Common myeloid progenitor, CD34-positive (primary cell): Measurements from ENCODE around the gene SLC36A4.
"Not testable (repeated sequence)": the region's sequence is repeated elsewhere in the genome, so short reads cannot be mapped to it uniquely, and the experiment has no call there.

Experiments used
- CTCF ChIA-PET: fragments of 350-600 bp; sonication (Branson Sonifier 250); formaldehyde crosslinking; loops from one replicate; lab custom pipeline; 2021; ENCODE audit warnings: antibody characterized with exemption; lab: Charles Lee
- POLR2A ChIA-PET: fragments of 350-600 bp; sonication (Branson Sonifier 250); formaldehyde crosslinking; loops from one replicate; lab custom pipeline; 2021; ENCODE audit warnings: antibody characterized with exemption; lab: Charles Lee
- DNase-seq, 3 donors: peaks; one replicate each; pipeline versions ENCODE4 v3.0.0 to v3.0.0-alpha.2; 2013
- H3K27ac ChIP-seq, 2 experiments: 1 replicate in 1 of 2; 2 replicates in 1 of 2; pipeline ENCODE4 v1.7.0; 2013; ENCODE audit warnings: inconsistent platforms in 2 of 2, low read length in 2 of 2, mild to moderate bottlenecking in 2 of 2, low read depth in 1 of 2, moderate library complexity in 1 of 2; ENCODE audit not compliant: severe bottlenecking in 2 of 2, insufficient read depth in 1 of 2, poor library complexity in 1 of 2
- H3K27me3 ChIP-seq, 5 experiments: replicated peaks in 2 of 5; 1 replicate in 3 of 5; 2 replicates in 2 of 5; pipeline versions ENCODE4 v1.6.1 to v1.7.0; 2013; ENCODE audit warnings: low read length in 4 of 5, mild to moderate bottlenecking in 2 of 5, moderate library complexity in 2 of 5, inconsistent platforms in 1 of 5; ENCODE audit not compliant: insufficient read depth in 5 of 5, control insufficient read depth in 4 of 5
- H3K36me3 ChIP-seq, 4 experiments: 1 replicate in 2 of 4; 2 replicates in 2 of 4; pipeline versions ENCODE4 v1.6.1 to v1.7.0; 2013; ENCODE audit warnings: low read length in 3 of 4, control low read depth in 1 of 4, mild to moderate bottlenecking in 1 of 4; ENCODE audit not compliant: control insufficient read depth in 4 of 4, insufficient read depth in 4 of 4
- H3K4me1 ChIP-seq, 4 experiments: 1 replicate in 3 of 4; 2 replicates in 1 of 4; pipeline versions ENCODE4 v1.6.1 to v1.7.1; 2013; ENCODE audit warnings: low read length in 3 of 4, mild to moderate bottlenecking in 3 of 4, control low read depth in 1 of 4, inconsistent platforms in 1 of 4, moderate library complexity in 1 of 4; ENCODE audit not compliant: control insufficient read depth in 4 of 4, insufficient read depth in 4 of 4; ENCODE audit errors: control extremely low read depth in 1 of 4
- H3K4me3 ChIP-seq, 7 experiments: 1 replicate in 4 of 7; 2 replicates in 3 of 7; pipeline versions ENCODE4 v1.5.1 to v1.7.0; 2013; ENCODE audit warnings: mild to moderate bottlenecking in 7 of 7, low read length in 6 of 7, moderate library complexity in 6 of 7, inconsistent platforms in 2 of 7, low read depth in 2 of 7, control low read depth in 1 of 7; ENCODE audit not compliant: insufficient read depth in 4 of 7, control insufficient read depth in 1 of 7; ENCODE audit errors: extremely low read depth in 1 of 7
- H3K9me3 ChIP-seq, 5 experiments: 1 replicate in 4 of 5; 2 replicates in 1 of 5; pipeline versions ENCODE4 v1.6.1 to v1.7.1; 2013; ENCODE audit warnings: low read length in 4 of 5, mild to moderate bottlenecking in 2 of 5, inconsistent platforms in 1 of 5, low read depth in 1 of 5, moderate library complexity in 1 of 5; ENCODE audit not compliant: control insufficient read depth in 4 of 5, insufficient read depth in 2 of 5; ENCODE audit errors: control extremely low read depth in 1 of 5
- WGBS: methylation state at CpG from one replicate; pipeline ENCODE4 v1.1.5; 2013; ENCODE audit not compliant: insufficient coverage; 5-methylcytosine and 5-hydroxymethylcytosine counted together

SLC36A4 gene

DNA sequence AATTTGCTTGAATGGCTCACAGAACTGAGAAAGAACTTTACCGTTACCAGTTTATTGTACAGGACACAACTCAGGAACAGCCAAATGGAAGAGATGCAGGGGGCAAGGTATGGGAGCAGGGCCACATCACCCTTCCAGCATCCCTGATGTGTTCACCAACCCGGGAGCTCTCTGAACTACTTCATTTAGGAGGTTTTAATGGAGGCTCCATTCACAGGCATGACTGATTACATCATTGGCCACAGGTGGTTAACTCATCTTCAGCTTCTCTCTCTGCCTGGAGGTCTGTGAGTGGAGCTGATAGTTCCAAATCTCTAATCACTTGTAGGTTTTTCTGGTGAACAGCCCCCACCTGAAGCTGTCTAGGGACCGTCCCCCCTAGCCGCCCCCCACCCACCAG, 83.5 kb downstream of the SLC36A4 start:
- WGBS = 100% methylated on average over 2 of the region's 4 CpGs
- peaks cover 0 to 1% (median 0%) of the 10 kb centered on the region in 5 experiments for H3K9me3 ChIP-seq
- CTCF ChIA-PET = no interaction called here
- peaks cover 0 to 10% (median 6%) of the 10 kb centered on the region in 5 experiments for H3K27me3 ChIP-seq
- POLR2A ChIA-PET = no interaction called here
- no peak for DNase-seq
- no peaks in the 10 kb centered on the region for H3K4me1 ChIP-seq
- no peaks in the 10 kb centered on the region for H3K36me3 ChIP-seq
- H3K27ac ChIP-seq = no peak overlapping the region
- no peak overlapping the region for H3K4me3 ChIP-seq

DNA sequence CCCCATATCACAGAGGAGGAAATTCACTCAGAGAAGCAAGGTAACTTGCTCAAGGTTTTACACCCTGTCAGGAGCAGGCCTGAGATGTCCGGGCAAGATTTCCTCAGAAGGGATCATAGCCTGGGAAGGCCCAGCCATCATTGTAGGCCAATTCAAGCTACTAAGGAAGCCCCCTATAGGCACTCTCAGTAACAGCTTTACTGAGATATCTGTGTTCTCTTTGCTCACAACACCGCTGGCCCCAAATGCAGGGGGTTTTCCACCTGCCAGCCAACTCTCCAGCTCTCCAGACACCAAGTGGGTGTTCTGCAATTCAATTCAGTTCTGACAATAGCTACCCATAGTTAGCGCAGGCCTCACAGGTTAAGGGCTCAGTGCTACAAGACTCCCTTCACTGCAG, 84.0 kb downstream of the SLC36A4 start:
- WGBS = 77% methylated on average over 3 of the region's 3 CpGs
- Histone ChIP-seq H3K27ac (no peak overlapping the region), H3K27me3 (peaks cover 0 to 10% (median 6%) of the 10 kb centered on the region in 5 experiments), H3K9me3 (peaks cover 0 to 1% (median 0%) of the 10 kb centered on the region in 5 experiments), H3K4me3 (no peak overlapping the region), H3K36me3 (no peaks in the 10 kb centered on the region), H3K4me1 (no peaks in the 10 kb centered on the region)
- POLR2A ChIA-PET = no interaction called here
- DNase-seq = no peak
- CTCF ChIA-PET = no interaction called here

DNA sequence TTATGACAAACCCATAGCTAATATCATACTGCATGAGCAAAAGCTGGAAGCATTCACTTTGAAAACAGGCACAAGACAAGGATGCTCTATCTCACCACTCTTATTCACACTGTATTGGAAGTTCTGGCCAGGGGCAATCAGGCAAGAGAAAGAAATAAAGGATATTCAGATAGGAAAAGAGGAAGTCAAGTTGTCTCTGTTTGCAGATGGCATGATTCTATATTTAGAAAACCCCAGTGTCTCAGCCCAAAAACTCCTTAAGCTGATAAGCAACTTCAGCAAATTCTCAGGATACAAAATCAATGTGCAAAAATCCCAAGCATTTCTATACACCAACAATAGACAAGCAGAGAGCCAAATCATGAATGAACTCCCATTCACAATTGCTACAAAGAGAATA, 86.6 kb downstream of the SLC36A4 start:
- CTCF ChIA-PET, H3K36me3 ChIP-seq, H3K9me3 ChIP-seq, H3K27me3 ChIP-seq, POLR2A ChIA-PET, H3K4me1 ChIP-seq, H3K4me3 ChIP-seq, DNase-seq, H3K27ac ChIP-seq: not testable (repeated sequence)

DNA sequence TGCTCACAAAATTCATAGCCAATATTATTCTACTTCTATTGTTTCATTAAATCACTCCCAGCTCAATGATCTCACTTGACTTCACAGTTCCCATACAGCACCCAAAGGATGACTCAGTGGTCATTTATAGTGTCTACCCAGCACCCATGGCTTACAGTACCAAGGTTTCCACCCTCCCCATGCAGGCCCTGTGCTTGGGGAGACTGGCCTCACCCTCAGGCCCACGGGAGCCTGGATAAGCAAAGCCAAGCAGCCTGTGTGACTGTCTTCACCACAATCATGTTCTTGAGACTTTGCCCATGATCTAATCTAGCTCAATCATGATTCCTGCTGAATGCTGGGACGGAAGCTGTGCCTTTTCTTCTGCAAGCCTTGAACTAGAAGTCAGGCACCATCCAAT, 97.6 kb downstream of the SLC36A4 start:
- Histone ChIP-seq H3K27ac (no peak overlapping the region), H3K27me3 (peaks cover 0 to 2% (median 0%) of the 10 kb centered on the region in 5 experiments), H3K4me3 (no peak overlapping the region), H3K36me3 (no peaks in the 10 kb centered on the region), H3K9me3 (peaks cover 0 to 2% (median 0%) of the 10 kb centered on the region in 5 experiments), H3K4me1 (no peaks in the 10 kb centered on the region)
- ChIA-PET POLR2A (no interaction called here), CTCF (no interaction called here)
- DNase-seq = no peak
- WGBS = 100% methylated on average over 1 of the region's 2 CpGs

DNA sequence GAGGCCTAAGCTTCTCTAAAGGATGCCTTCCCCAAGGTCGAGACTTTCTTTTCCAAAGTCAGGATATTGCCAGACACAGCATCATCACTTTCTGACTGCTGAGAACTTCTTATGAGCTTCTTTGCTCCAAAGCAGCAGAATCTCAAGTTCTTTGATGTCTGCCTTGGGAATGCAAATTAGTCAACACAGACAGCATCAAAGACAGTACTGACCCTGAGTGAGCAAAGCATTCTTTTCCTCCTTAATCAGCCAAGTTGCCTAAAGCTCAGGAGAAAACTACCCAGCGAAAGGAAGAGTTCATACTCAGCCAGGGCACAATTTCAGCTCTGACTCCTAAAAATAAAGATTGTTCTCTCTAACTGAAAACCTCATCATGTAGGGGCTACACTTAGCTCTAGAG, 98.0 kb downstream of the SLC36A4 start:
- Histone ChIP-seq H3K27ac (no peak overlapping the region), H3K9me3 (peaks cover 0 to 2% (median 0%) of the 10 kb centered on the region in 5 experiments), H3K4me1 (no peaks in the 10 kb centered on the region), H3K36me3 (no peaks in the 10 kb centered on the region), H3K4me3 (no peak overlapping the region), H3K27me3 (peaks cover 0 to 2% (median 0%) of the 10 kb centered on the region in 5 experiments)
- WGBS = 83% methylated on average over 2 of the region's 2 CpGs
- ChIA-PET POLR2A (no interaction called here), CTCF (no interaction called here)
- DNase-seq = no peak
